HepG2 (cell line): ENCODE data around the gene MMUT. TPM values are rescaled to one million over a fixed set of nuclear protein-coding genes. Genes with fewer than 3 reads are reported as not detected.
A peak's percentile ranks its signal among the peaks of the same experiment; 100 is the strongest.

Experiments
- CHCHD3 ChIP-seq: sonication (generic); formaldehyde crosslinking; IDR thresholded peaks from 2 replicates; pipeline ENCODE4 v1.8.0; 2022; ENCODE audit warnings: mild to moderate bottlenecking, missing genetic modification reagents, moderate library complexity
- CREBL2 ChIP-seq: sonication (generic); formaldehyde crosslinking; IDR thresholded peaks from 2 replicates; pipeline ENCODE4 v1.8.1; 2023; ENCODE audit warnings: missing genetic modification reagents, mild to moderate bottlenecking, borderline replicate concordance
- IKZF5 ChIP-seq: IDR thresholded peaks from 2 replicates; pipeline ENCODE4 v1.6.1; 2018; ENCODE audit warnings: missing genetic modification reagents, mild to moderate bottlenecking, missing compliant biosample characterization
- IRX3 ChIP-seq: sonication (generic); formaldehyde crosslinking; IDR thresholded peaks from 2 replicates; pipeline ENCODE4 v1.8.1; 2023; ENCODE audit warnings: mild to moderate bottlenecking, low read depth, missing genetic modification reagents, borderline replicate concordance
- MEF2D ChIP-seq: sonication (generic); formaldehyde crosslinking; IDR thresholded peaks from 2 replicates; pipeline ENCODE4 v1.5.1; 2020; ENCODE audit warnings: mild to moderate bottlenecking, missing genetic modification reagents
- PHF8 ChIP-seq: sonication (generic); formaldehyde crosslinking; IDR thresholded peaks from 2 replicates; pipeline ENCODE4 v1.5.0; 2020; ENCODE audit warnings: missing genetic modification reagents
- POGK ChIP-seq: sonication (generic); formaldehyde crosslinking; conservative IDR thresholded peaks from 2 replicates; pipeline ENCODE4 v1.8.0; 2022; ENCODE audit warnings: mild to moderate bottlenecking, moderate library complexity, missing genetic modification reagents
- SATB2 ChIP-seq: sonication (generic); formaldehyde crosslinking; IDR thresholded peaks from 2 replicates; pipeline ENCODE4 v1.5.0; 2020; ENCODE audit warnings: missing genetic modification reagents
- TEAD2 ChIP-seq: sonication (generic); formaldehyde crosslinking; IDR thresholded peaks from 2 replicates; pipeline ENCODE4 v1.9.0; 2021; ENCODE audit warnings: missing genetic modification reagents
- THAP8 ChIP-seq: sonication (generic); formaldehyde crosslinking; IDR thresholded peaks from 2 replicates; pipeline ENCODE4 v1.5.1; 2020; ENCODE audit warnings: missing genetic modification reagents, mild to moderate bottlenecking, borderline replicate concordance
- UBTF ChIP-seq: sonication (generic); formaldehyde crosslinking; IDR thresholded peaks from 2 replicates; pipeline ENCODE4 v1.4.0; 2020; ENCODE audit warnings: mild to moderate bottlenecking, missing genetic modification reagents
- ZNF276 ChIP-seq: sonication (generic); formaldehyde crosslinking; IDR thresholded peaks from 2 replicates; pipeline ENCODE4 v1.4.0; 2020; ENCODE audit warnings: mild to moderate bottlenecking, low read depth, missing genetic modification reagents
- ZNF292 ChIP-seq: sonication (generic); formaldehyde crosslinking; IDR thresholded peaks from 2 replicates; pipeline ENCODE4 v1.8.1; 2022; ENCODE audit warnings: mild to moderate bottlenecking, low read depth, missing genetic modification reagents, borderline replicate concordance
- ZNF382 ChIP-seq: sonication (generic); formaldehyde crosslinking; IDR thresholded peaks from 2 replicates; pipeline ENCODE4 v1.5.0; 2020; ENCODE audit warnings: missing genetic modification reagents, mild to moderate bottlenecking, borderline replicate concordance
- ZNF430 ChIP-seq: sonication (generic); formaldehyde crosslinking; IDR thresholded peaks from 2 replicates; pipeline ENCODE4 v1.9.0; 2021; ENCODE audit warnings: mild to moderate bottlenecking, missing genetic modification reagents
- ZNF557 ChIP-seq: sonication (generic); formaldehyde crosslinking; IDR thresholded peaks from 2 replicates; pipeline ENCODE4 v1.4.0; 2020; ENCODE audit warnings: missing genetic modification reagents
- ZNF558 ChIP-seq: sonication (generic); formaldehyde crosslinking; IDR thresholded peaks from 2 replicates; pipeline ENCODE4 v1.9.0; 2022; ENCODE audit warnings: mild to moderate bottlenecking, missing genetic modification reagents, borderline replicate concordance
- ZNF563 ChIP-seq: sonication (generic); formaldehyde crosslinking; IDR thresholded peaks from 2 replicates; pipeline ENCODE4 v1.8.0; 2022; ENCODE audit warnings: mild to moderate bottlenecking, moderate library complexity, missing genetic modification reagents
- ZNF614 ChIP-seq: IDR thresholded peaks from 2 replicates; pipeline ENCODE4 v1.6.1; 2018; ENCODE audit warnings: missing biosample characterization, missing genetic modification reagents, inconsistent platforms, borderline replicate concordance
- ZNF790 ChIP-seq: sonication (generic); formaldehyde crosslinking; IDR thresholded peaks from 2 replicates; pipeline ENCODE4 v1.8.0; 2022; ENCODE audit warnings: missing genetic modification reagents, mild to moderate bottlenecking, borderline replicate concordance
- ZNF883 ChIP-seq: sonication (generic); formaldehyde crosslinking; IDR thresholded peaks from 2 replicates; pipeline ENCODE4 v1.5.1; 2020; ENCODE audit warnings: mild to moderate bottlenecking, missing genetic modification reagents; ENCODE audit errors: not compliant biosample characterization
- polyA plus RNA-seq, 8 experiments: library from polyadenylated mRNA; depleted of rRNA in 3 of 8; stranded (reverse) in 7 of 8; unstranded in 1 of 8; fragments of >200 nt; fragmentation: Illumina TruSeq in 4 of 8; extraction: Trizol in 4 of 8; gene quantifications; 2 replicates each; pipeline versions ENCODE4 v1.2.1 to v1.2.3, GENCODE V29; 2011 to 2016; ENCODE audit warnings: low read depth in 4 of 8, missing spikeins in 1 of 8, mixed read lengths in 1 of 8; ENCODE audit not compliant: insufficient read depth in 1 of 8
- total RNA-seq, 5 experiments: library from RNA; depleted of rRNA; stranded (reverse); fragments of >200 nt; fragmentation: Illumina TruSeq; extraction: Trizol; gene quantifications; 2 replicates each; pipeline ENCODE4 v1.2.3, GENCODE V29; 2016; ENCODE audit warnings: low read depth in 1 of 5

MMUT gene
- total and polyA plus RNA-seq, 2 of the 13 experiments (the other 11 are each of a cell fraction or from before 2014, with no cell fraction given): 16.1 to 20.5 TPM

- TF ChIP-seq ZNF276 (CRISPR knock-in tag) (peak; percentile 81; the same call in 1 of the 2 replicates), ZNF557 (0 out of 2 replicates have a peak, but pooled peaks have one; percentile 31), PHF8 (peak; percentile 81), ZNF614 (CRISPR knock-in tag) (peak; percentile 58; the same call in 1 of the 2 replicates), ZNF883 (peak; percentile 45), MEF2D (peak; percentile 78; the same call in 1 of the 2 replicates), ZNF382 (no peak), CREBL2 (no peak), THAP8 (CRISPR knock-in tag) (no peak), ZNF292 (CRISPR knock-in tag) (peak; percentile 97), SATB2 (no peak), ZNF558 (CRISPR knock-in tag) (peak; percentile 63; the same call in 1 of the 2 replicates), ZNF430 (CRISPR knock-in tag) (peak; percentile 85), CHCHD3 (no peak), POGK (CRISPR knock-in tag) (peak; percentile 78), UBTF (CRISPR knock-in tag) (peak; percentile 63), IRX3 (CRISPR knock-in tag) (0 out of 2 replicates have a peak, but pooled peaks have one; percentile 18), IKZF5 (CRISPR knock-in tag) (peak; percentile 91; the same call in 1 of the 2 replicates), TEAD2 (CRISPR knock-in tag) (no peak), ZNF790 (no peak), ZNF563 (CRISPR knock-in tag) (peak; percentile 84)
These were observed at the start of gene MMUT, which contains the start of gene CENPQ (continued) for GRCh38 chr6:49462927-49463611.
